HG03064 (cell line): Measurements from ENCODE around the gene CLTCL1.
"Not testable (repeated sequence)": the region's sequence is repeated elsewhere in the genome, so short reads cannot be mapped to it uniquely, and the experiment has no call there.

Experiments
- ATAC-seq: cut with Tn5 transposase; IDR thresholded peaks from one replicate; pipeline ENCODE4 v1.9.1; 2021; ENCODE audit warnings: low read depth; ENCODE audit not compliant: unreplicated experiment

The CLTCL1 gene

GRCh38 chr22:19222242-19223005, 69.1 kb downstream of the CLTCL1 start:
- ATAC-seq: no peak

DNA sequence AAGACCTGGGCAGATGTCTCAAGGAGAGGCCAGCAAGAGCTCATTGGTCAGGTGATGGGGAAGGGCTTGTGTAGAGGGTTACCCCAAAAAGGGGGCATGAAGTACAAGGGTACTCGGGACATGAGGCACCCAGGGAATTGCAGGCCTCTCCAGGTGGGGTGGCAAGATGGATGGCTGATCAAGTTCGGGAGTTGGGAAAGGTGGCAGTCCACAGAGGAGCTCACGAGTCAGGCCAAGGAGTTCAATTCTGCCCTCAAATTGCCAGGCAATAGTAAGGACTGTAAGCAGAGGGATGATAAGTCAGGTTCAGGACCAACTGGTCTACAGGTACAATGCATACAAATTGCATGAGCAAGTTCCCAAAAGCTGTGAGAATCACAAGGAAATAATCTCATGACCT, 70.7 kb downstream of the CLTCL1 start:
- no peak for ATAC-seq

DNA sequence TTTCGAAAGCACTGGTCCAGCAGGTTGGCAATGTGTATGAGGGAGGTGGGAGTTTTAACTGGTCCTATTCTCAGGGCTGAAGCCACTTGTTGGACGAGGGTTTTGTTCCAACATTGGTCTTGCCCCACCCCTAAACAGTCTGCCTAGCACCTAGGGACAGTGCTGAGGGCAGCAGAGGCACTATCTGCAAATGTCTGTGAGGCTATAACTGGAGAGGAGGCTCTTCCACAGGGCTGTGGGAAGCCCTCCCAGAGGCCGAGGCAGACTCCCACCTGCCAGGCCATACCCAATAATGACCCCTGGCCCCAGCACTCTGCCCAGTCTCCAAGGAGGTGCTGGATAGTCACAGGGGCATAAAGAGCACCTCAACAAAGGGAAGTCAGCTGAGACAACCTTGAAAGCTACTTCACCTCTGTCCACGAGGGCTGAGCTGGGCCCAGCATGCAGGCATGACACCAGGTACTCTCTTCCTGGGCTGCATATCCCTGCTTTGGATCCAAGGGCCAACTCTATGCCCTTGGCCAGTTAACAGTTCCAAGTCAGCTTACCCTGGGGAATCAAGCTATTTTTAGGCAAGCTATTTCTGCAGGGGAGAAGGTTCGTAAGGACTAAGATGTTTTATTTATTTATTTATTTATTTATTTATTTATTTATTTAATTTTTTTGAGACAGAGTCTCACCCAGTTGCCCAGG, 72.8 kb downstream of the CLTCL1 start:
- no peak for ATAC-seq

DNA sequence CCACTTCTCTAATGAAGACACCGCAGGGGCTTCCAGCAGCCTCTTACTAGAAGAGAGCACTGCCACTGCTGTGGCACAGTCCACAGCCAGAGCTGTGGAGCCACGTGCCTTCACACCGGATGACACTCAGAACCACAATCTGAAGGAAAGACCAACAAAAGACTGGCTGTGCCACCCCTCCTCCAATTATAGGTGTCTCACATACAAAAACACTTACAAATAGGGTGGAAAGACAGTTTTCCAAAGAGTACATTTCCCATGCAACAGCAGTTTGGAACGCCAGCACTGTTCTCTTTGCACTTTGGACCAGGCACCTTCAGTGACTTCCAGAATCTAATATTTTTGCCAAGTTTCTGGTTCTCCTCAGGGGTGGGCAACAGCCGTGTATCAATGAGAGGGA, 74.9 kb downstream of the CLTCL1 start:
- ATAC-seq: no peak

- no peak for ATAC-seq
Observed at GRCh38 chr22:19215360-19215759, 76.2 kb downstream of the CLTCL1 start.

DNA sequence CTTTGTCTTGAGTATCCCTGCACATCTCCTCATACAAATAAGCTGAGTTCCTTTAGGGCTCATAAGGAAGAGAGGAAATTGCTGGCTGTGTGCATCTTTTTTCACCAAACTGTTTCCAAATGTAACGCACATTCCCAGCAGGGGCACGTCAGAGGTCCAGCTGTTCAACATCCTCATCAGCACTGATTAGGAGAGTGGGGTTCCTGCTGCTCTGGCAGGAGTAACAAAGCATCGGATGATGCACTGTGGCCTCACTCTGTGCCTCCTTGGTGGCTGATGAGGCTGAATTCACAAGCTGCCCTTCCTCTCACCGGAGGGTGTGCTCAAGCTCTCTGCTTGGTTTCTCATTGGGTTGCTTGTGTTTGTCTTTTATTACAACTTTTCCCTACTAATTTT, 77.4 kb downstream of the CLTCL1 start:
- no peak for ATAC-seq

DNA sequence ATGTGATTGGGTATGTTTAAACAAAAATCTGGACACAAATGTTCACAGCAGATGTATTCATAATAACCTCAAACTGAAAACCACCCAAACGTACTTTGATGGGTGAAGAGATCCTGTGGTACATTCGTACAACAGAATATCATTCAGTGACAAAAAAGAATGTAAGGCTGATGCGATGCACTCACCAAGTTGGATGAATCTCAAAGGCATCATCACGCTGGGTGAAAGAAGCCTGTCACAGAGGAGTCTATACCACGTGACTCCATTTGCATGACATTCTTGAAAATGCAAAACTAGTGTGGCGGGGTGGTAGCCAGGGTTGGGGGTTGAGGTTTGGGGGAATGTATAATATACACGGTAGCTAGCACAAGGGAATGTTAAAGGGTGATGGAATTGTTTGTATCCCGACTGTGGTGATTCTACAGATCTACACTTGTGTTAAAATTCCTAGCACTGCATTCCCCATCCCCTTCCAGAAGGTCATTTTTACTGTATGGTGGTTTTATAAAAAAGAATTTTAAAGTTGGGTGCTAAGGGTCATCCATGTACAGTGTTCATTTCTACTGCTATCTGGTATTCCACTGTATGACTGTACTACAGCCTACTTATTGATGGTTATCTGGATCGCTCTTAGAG, 78.0 kb downstream of the CLTCL1 start:
- ATAC-seq: no peak

GRCh38 chr22:19213001-19213400, 78.5 kb downstream of the CLTCL1 start:
- ATAC-seq: no peak

DNA sequence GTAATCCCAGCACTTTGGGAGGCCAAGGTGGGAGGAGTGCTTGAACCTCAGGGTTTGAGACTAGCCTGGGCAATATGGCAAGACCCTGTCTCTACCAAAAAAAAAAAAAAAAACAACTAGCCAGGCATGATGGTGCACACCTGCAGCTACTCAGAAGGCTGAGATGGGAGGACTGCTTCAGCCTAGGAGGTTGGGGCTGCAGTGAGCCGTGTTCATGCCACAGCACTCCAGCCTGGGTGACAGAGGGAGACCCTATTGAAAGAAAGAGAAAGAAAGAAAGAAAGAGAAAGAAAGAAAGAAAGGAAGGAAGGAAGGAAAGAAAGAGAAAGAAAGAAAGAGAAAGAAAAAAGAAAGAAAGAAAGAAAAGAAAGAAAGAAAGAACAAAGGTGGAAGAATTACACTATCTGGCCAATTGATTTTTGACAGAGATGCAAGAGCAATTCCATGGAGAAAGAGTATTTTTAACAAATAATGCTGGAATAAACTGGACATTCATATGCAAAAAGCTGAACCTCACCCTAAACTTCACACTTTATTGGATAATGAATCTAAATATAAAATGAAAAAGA, 79.1 kb downstream of the CLTCL1 start:
- ATAC-seq: no peak

- no peak for ATAC-seq
Observed at GRCh38 chr22:19210188-19210587, 81.3 kb downstream of the CLTCL1 start.

GRCh38 chr22:19208287-19208847, 83.2 kb downstream of the CLTCL1 start:
- no peak for ATAC-seq

GRCh38 chr22:19207884-19208283, 83.6 kb downstream of the CLTCL1 start:
- no peak for ATAC-seq

- no peak for ATAC-seq
Observed at GRCh38 chr22:19207401-19207808, 84.1 kb downstream of the CLTCL1 start.

GRCh38 chr22:19206287-19206686, 85.2 kb downstream of the CLTCL1 start:
- no peak for ATAC-seq

DNA sequence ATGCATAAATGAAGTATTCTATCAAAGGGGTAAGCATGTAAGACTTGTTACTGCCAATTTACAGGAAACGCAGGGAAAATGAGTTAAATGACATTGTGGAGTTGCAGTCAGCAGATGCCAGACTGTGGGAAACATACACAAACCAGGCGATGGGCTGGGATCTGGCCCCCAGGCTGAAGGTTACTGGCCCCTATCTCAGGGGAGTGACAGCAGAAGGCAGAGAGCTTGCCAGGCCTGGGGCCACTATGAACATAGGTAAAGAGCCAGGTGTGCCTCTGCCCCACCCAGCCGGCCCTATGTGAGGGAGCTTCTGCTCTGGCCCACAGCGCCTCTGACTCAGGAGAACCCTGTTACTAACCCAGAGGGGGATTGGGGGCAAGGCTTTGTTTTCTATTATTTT, 86.9 kb downstream of the CLTCL1 start:
- ATAC-seq: no peak

DNA sequence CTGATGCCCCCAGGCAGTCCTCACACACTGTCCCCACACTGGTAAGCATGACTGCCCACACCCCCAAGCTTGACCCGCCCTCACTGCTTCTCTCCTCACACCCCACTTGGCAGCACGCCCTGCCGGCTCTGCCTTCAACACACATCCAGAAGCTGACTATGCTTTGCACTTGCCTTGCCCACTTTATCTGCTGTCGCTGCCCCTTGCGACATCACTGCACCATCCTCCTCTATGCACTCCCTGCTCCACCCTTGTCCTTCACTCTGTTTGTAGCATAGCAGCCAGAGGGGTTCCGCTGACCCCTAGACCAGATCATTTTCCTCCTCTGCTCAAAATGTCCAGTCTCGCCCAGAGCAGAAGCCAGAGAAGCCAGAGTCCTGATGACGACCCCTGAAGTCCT, 87.7 kb downstream of the CLTCL1 start:
- ATAC-seq: no peak

GRCh38 chr22:19202799-19203186, 88.7 kb downstream of the CLTCL1 start:
- not testable (repeated sequence) for ATAC-seq

DNA sequence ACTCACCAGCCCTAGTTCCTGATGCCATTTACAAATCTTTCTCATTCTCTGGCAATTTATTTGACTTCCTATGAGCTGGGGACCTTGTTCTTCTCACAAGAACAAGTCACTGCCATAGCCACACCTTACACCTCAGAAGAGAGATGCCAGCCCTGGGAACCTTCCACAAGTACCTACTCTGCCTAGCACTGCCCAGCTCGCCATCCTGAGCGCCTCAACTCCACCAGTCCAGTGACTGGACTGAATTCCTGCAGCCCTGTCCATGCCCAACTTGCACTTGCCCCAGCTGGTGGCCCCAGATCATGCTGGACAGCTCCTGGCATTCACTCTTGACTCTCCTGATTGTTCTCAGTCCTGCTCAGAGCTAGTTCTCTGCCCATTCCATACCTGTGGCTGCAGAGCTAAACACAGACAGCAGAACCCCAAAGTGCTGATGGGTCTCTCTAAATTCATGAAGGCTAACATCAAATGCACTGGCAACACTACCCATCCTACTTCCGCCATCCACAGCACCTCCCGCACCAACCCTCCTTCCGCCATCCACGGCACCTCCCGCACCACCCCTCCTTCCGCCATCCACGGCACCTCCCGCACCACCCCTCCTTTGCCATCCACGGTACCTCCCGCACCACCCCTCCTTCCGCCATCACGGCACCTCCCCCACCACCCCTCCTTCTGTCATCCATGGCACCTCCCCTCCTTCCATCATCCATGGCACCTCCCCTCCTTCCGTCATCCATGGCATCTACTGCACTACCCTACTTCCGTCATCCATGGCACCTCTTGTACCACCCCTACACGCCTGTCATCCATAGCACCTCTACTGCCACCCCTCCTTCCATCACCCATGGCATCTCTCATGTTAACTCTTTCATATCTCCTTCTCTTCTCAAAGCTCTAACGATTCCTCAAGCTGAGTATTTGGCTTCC, 89.4 kb downstream of the CLTCL1 start:
- ATAC-seq: no peak

DNA sequence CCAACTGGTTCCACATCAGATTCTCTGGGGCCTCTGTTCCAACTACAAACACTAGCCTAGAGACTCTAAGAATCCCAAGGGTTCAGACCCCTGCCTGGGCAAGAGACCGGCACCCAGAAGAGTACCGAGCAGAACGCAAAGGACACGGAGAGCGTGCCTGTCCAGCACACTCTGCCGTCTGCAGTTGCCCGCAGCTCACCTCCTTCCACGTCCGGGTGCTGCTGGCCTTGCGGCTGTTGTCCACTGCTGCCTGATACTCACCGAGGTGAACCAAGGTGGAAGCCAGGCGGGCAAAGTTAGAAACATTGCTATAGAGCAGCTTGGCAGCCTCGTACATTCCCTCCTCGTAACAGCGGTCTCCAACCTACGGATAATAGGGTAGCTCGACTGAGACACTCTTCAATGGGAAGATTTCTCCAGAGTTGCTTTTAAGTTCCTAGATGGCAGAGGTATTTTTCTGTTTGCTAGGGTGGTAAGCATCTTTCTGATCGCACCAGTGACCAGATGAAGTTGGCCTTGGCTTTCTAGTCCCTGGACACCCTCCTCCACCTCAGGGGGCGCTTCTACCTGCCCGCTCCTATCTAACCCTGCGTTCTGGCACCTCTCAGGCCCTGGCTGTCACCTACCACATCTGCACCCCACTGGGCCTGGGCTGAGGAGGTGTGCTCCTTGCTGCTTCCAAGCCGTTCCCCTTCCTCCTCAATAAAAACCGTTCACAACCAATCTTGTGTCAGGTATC, 90.2 kb downstream of the CLTCL1 start:
- ATAC-seq: no peak
